HG03558 (cell line): ENCODE results near the gene PNMT.

Experiments used
- ATAC-seq: cut with Tn5 transposase; IDR thresholded peaks from one replicate; pipeline ENCODE4 v1.9.1; 2021; ENCODE audit warnings: moderate number of reproducible peaks; ENCODE audit not compliant: unreplicated experiment; ENCODE audit errors: extremely low read depth

Gene PNMT

DNA sequence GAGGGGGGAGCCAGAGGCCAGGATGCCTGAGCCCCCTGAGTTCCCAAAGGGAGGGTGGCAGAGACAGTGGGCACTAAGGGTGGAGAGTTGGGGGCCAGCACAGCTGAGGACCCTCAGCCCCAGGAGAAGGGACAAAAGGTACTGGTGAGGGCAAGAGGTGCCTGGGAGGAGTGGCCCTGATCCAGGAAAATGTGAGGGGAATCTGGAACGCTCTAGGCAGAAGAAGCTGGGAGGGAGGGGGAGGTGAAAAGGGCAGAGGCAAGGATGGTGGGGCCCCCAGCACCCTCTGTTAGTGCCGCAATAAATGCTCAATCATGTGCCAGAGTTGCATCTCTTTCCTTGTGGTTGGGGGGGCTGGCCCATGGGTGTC, 2.0 kb upstream of the PNMT start:
- no peak for ATAC-seq

DNA sequence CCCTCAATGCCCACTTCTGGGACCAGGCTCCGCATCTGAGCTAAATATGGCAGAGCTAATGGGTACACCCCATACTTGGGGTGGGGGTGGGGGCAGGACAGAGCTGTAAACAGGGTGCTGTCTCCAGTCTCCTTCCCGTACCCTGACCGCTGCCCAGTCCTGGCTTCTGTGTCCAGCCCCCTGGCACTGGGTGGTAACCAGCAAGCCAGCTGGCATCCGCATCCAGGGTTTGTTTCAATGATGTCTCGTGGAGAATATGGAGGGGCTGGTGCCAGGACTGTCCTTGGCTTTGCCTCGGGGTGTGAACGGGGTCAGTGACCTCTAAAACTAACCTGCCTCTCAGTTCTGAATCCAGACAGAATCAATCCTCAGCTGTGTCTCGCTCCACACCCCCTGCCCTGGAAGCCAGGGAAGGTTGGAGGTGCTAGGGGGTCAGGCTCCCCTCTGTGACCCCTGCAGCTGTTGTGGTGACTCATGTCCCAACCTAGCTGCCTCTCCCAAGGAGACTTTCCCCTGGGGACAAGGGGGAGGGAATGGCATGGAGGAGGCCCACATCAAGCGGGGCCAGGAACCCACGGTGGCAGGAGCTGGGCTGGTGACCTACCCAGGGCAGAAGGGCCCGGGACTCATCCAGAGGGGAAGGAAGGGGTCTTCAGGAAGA, 1.5 kb upstream of the PNMT start:
- no peak for ATAC-seq

- ATAC-seq = no peak
Observed at GRCh38 chr17:39667262-39667944, 850 bp upstream of the PNMT start.

DNA sequence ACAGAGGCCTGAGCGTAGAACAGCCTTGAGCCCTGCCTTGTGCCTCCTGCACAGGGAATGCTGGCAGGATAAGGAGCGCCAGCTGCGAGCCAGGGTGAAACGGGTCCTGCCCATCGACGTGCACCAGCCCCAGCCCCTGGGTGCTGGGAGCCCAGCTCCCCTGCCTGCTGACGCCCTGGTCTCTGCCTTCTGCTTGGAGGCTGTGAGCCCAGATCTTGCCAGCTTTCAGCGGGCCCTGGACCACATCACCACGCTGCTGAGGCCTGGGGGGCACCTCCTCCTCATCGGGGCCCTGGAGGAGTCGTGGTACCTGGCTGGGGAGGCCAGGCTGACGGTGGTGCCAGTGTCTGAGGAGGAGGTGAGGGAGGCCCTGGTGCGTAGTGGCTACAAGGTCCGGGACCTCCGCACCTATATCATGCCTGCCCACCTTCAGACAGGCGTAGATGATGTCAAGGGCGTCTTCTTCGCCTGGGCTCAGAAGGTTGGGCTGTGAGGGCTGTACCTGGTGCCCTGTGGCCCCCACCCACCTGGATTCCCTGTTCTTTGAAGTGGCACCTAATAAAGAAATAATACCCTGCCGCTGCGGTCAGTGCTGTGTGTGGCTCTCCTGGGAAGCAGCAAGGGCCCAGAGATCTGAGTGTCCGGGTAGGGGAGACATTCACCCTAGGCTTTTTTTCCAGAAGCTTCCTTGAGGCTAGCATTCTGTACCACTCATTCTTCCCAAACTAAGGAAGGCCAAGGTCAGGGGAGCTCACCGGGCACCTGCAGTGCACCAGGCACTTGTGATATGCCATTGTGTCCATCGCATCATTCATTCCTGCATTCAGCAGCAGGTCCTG, 1.9 kb downstream of the PNMT start:
- ATAC-seq = no peak

DNA sequence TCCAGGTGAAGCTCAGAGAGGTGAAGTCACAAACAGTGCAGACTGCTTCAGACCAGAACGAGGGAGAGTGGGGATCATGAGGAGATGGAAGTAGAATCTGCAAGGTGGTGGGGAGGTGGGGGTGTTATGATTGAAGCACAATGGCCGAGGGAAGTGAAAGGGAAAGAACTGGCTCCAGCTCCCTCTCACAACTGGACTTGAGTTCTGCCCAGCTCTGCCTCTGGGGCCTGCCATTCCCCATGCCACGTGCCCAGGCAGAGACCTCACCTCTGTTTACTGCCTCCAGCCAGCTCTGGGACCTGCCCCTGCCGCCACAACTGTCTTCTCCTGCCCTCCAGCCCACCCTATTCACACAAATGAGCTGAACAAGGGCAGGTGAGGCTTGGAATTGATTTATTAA, 2.5 kb downstream of the PNMT start:
- ATAC-seq = no peak

DNA sequence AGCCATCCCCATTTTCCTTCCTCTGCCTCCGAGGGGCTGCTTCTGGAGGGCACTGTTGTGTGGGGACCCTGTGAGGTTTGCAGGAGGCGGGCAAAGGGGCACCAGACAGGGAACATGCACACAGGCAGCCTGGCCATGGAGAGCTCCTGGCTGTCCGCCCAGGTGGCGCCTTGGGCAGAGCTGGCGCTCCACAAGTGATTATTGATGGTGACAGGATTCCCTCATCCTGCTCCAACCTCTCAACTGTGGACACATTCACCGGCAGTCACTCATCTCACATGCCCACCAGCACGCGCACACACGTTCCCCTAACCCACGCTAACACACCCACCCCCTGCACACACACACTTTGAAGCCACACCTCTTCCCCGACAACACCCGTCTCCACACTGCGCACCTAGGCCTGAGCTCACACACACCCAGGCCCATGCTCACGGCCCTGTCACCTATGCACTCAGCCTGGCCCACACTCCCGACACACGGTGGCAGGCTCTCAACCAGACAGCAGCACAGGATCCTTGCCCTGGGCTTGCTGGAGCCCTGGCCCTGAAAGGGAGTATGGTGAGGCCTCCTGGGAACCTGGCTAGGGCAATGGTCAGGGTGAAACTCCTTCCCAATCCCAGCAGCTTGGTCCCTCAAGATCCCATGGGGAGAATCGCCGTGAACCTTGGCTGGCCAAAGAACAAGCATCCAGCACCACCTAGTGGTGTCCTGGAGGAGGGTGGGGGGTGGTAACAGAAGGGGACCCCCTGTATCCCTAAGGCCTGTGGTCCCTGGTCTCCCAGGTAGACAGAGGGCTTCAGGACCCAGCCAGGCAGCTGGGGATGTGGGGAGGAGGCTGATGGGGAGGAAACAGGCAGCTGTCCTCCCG, 3.6 kb downstream of the PNMT start:
- no peak for ATAC-seq

- no peak for ATAC-seq
Observed at GRCh38 chr17:39672522-39673334, 4.5 kb downstream of the PNMT start.

GRCh38 chr17:39673335-39674081, 5.3 kb downstream of the PNMT start:
- no peak for ATAC-seq

DNA sequence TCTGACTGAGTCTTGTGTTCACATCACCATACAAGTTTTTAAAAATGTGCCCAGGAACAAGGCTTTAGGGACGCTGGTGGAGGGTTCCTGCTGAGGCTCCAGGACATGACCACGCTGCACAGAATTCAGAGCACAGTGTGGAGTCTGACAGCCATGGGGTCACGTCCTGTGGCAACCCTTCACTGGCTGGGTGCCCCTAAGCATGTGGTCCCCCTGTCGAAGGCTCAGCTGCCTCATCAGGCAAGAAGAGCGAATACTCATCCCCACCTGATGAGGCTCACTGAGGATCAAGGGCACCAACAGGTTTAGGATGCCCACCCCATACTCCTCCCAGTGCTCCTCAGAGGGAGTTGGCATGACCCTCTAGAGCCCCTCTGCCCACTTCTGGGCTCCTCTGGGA, 5.9 kb downstream of the PNMT start:
- no peak for ATAC-seq

GRCh38 chr17:39674702-39675389, 6.6 kb downstream of the PNMT start:
- no peak for ATAC-seq

DNA sequence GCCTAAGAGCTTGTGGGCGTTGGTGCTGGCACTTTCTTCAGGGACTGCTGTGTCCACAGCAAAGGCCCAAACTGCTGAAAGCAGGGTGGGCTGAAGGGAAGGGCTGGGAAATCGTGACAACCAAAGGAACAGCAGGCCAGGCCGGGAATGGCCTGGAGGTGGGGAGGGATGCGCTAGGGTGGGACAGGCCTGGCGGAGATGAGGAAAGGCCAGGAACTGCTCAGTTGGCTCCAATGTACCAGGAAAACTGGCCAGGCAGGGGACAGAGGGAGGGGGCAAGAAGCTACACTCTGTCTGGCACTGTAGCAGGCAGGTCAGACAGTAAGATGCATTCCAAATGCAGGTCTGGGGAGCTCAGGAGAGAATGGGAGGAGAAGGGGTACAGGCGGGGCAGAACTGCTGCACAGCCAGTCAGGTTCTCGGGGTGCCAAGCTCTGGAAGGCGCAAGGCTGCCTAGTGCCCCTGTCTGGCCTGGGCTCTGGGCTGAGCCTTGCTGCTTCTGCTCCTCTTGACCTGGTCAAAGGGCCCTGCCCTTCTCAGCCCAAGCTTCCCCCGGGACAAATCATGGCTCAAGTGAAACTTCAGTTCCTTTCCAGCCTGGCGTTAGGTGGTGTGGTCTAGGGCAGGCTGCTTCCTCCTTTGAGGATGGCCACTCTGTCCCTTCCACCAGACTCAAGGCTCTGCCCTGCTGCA, 7.3 kb downstream of the PNMT start:
- no peak for ATAC-seq

GRCh38 chr17:39676198-39676819, 8.1 kb downstream of the PNMT start:
- no peak for ATAC-seq

GRCh38 chr17:39677072-39677471, 8.8 kb downstream of the PNMT start:
- ATAC-seq = no peak

- no peak for ATAC-seq
Observed at GRCh38 chr17:39677542-39678339, 9.5 kb downstream of the PNMT start.

DNA sequence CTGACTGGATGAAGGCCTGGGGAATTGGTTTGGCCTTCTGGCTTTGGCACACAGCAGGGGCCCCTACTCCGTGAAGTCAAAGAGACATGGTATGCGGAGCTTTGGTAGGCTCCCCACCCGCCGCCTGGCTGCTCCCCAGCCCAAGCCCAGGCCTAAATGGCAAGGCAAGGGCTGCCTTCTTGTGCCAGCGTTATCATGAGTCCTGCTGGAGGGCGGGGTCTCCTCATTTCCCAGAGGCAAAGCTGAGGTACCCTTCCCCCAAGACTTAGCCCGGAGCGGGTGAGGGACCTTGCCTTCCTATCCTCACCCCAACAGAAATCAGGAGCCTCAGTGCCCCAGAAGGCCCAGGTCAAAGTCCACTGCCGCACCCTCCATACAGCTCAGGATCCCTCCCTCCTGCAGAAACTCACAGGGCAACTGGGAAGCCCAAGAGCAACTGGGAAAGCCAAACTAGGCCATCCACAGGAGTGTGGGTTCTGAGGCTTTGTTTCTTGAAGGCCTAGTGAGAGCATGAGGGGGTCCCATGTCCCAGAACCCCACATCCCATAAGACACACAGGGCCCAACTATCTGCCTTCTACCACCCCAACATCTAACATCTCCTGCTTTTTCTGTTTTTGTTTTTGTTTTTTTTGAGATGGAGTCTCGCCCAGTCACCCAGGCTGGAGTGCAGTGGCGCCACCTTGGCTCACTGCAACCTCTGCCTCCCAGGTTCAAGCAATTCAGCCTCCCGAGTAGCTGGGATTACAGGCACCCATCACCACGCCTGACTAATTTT, 10.3 kb downstream of the PNMT start:
- no peak for ATAC-seq
